Measurements from ENCODE around the gene MAPRE3.

MAPRE3 gene

GRCh38 chr2:27018142-27018541 lies 47.7 kb downstream of the MAPRE3 start:
- DNase-seq, result no peak

DNA sequence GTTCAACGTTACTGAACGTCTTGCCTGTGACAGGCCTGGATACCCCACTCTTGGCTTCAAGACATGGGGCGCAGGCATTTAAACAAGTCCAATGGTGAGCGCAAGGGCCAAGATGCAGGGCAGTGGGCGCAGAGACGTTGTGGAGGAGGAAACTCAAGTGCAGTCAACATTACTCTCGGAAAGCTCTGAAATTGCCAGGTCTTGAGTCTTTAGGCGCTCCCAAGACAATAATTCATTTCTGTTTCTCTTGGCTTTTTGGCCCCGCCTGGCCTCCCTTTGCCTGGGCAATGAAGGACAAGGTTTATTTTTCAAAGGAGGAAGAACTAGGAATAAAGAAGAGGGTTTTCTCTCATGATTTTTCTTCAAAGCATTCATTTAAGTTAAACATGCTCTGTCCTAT lies 49.0 kb downstream of the MAPRE3 start:
- no peak for DNase-seq

DNA sequence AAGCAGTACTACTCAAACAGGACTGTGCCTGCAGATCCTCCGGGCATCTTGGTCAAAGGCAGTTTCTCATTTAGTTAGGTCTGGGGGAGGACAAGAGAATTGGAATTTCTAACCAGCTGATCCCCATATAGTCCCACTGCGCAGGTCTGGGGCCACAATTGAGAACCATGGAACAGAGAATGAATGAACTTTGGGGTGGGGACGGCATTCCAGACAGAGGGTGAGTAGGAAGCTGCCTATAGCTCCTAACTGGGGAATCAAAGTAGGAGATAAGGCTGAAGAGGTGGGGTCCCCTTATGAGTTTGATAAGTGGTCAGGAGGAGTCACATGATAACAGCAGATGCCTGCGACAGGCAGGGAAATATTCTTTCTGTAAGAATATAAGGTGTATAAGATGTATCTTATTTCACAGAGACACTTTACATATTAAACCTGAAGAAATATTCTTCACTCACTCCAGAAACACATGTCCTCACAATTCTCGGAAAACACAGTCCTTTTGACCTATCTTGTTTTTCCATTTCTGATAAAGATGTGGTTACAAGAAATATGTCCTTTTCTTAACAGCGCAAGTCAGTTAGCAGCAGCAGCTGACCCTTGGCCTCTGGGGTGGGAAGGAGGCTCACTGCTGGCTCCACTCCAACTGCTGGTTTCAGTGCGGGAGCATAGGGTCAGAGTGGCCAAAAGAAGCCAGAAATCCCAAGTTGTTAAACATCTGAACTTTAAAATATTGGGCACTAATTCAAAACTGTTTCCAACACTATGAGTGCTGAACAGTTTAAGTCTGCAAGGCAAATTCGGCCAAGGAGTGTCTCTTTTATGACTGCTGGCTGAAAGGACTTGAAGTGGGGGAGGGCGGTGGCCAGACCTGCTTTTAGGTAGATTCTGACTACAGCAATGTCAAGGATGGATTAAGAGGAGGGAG lies 49.8 kb downstream of the MAPRE3 start:
- DNase-seq, result no peak

- no peak for DNase-seq
These were observed 51.0 kb downstream of the MAPRE3 start for GRCh38 chr2:27021253-27022049.

DNA sequence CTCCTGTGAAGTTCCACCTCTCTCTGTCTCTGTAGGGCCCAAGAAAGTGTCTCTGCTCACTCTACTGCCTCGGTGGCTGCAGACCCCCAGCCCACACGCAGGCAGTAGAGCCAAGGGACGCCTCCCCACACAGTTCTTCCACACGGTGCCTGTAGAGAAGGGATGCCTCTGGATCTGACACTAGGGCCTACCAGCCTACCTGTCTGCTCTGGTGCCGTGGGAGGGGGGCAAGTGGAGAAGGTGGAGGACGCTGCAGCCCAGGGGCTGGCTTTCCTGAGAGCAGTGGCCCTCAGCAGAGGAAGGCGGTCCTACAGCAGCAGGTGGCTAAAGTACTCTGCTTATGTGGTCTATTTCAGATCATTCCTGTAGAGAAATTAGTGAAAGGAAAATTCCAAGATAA lies 53.3 kb downstream of the MAPRE3 start:
- DNase-seq, result no peak

DNA sequence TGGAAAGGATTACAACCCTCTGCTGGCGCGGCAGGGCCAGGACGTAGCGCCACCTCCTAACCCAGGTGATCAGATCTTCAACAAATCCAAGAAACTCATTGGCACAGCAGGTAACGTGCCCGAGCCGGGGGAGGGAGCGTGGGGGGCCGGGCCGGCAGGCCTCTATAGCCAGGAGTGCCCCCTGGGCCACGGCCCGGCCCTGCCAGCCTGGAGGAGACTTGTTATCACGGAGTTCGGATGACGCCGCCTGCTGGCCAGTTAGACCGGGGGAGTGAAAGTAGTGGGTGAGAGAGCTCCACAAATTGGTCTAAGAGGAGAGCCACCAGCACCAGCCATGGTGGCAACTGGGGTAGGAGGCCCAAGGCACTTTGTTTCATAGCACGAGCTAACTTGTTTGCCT lies 53.8 kb downstream of the MAPRE3 start:
- DNase-seq, result no peak

DNA sequence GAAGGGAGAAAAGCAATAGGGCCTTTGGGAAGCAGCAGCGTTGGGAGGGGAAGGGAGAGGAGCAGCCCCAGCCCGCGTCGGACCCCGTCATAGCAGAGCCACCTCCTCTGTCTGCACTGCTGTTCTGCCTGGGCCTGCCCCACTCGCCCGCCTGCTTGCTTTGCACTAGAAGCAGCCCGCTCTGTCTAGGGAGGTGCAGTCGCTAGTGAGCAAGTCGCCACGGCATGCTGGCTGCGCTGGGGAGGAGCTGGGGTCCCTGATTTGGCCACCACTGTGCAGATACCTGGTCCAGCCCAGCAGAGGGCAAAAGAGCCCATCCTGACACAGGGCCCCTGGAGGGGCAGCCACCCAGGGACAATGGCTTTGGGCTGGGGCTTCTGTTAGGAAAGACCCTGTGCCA lies 54.4 kb downstream of the MAPRE3 start:
- DNase-seq, result no peak

DNA sequence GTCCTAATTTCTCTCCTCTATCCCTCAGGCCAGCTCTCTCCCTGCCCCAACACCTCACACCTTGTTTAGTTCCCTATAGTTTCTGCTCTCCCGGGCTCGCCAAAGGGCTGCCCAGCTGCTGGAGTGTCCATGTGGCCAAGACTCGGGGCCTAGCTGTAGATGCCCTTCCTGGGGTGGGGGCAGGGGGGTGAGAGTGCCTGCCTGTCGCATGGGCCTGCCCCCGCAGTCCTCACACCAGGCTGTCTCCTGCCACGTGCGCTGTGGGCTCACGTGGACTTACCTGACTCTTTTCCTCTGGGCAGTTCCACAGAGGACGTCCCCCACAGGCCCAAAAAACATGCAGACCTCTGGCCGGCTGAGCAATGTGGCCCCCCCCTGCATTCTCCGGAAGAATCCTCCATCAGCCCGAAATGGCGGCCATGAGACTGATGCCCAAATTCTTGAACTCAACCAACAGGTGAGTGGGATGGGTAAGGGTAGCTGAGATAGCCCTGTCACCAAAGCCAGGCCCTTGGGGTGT lies 54.9 kb downstream of the MAPRE3 start:
- DNase-seq, result no peak

GRCh38 chr2:27025861-27026851 lies 55.7 kb downstream of the MAPRE3 start:
- DNase-seq, result no peak

DNA sequence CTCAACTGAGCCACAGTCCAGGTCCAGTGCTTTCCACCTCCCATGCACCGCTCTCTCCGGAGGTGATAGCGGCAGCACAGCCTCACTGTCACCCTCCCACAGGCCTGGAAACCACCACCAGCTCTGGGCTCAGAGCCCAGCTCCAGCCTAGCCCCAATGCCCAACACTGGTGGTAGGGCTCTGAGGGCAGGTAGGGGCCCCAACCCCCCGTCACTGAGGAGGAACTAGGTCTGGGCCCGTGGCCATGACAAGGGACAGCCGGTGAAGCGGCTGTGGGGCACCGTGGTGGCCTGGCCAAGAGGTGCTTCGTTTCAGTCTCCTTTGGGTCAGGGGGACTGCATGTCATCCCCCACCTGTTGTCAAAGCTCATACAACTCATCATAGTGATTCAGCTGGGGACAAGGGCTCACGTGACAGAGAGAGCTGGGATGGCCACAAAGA lies 56.8 kb downstream of the MAPRE3 start:
- no peak for DNase-seq

- no peak for DNase-seq
These were observed 58.6 kb downstream of the MAPRE3 start for GRCh38 chr2:27029051-27029450.

DNA sequence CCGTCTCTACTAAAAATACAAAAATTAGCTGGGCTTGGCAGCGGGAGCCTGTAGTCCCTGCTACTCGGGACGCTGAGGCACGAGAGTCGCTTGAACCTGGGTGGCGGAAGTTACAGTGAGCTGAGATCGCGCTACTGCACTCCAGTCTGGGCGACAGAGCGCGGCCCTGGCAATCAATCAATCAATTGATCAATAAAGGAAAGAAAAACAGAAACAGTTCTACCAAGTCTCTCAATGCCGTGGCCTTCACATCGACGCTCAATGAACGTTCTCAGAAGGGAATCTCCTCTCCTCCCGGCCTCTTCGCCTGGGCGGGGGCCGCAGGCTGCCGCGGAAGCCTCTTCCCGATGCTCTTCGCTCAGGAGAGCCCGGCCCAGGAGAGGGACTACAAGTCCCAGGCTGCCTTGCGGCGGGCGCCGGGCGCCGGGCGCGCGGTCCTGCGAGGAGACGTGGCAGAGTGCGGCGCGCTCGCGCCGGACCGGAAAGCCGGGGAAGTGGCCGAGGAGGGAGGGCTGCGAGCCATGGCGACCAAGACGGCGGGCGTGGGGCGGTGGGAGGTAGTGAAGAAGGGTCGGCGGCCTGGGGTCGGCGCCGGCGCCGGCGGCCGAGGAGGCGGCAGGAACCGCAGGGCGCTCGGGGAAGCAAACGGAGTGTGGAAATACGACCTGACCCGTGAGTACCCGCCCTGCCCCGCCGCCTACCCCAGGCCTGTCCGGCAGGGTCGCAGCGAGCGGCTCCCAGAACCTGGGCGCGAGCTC lies 62.2 kb downstream of the MAPRE3 start, which contains the start of gene TMEM214:
Gene TMEM214 (plus strand): TSS at position 471 of the 758 bp plus-strand sequence. CDS start 51 bp downstream, at position 522.
- peak; percentile 92 to 95 (median 93) for DNase-seq

DNA sequence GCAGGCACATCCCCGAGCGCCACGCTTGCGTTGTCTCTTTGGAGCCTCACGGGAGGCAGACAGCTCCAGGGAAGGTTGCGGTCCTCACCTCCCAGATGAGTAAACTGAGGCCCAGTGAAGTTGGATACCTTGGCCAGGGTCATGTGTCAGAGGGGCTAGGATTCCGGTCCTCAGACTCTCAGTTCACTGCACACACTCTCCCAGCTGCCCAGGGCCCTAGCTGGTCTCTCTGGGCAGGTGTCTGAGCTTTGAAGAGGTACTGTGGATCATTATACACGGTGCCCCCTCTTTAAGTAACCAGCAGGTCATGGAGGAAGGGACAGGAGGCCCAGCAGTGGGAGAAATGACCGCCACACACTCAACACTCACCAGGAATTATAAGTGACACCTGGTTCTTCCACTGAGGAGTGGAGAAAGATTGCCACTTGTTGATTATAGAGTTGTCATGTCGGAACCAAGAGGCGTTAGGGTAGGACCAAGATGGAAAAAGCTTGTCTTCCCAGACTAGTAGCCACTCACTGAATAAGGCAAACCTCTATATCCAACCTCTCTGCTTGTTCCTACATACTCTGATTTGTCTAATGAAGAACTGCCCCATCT lies 62.9 kb downstream of the MAPRE3 start:
- DNase-seq, result no peak

DNA sequence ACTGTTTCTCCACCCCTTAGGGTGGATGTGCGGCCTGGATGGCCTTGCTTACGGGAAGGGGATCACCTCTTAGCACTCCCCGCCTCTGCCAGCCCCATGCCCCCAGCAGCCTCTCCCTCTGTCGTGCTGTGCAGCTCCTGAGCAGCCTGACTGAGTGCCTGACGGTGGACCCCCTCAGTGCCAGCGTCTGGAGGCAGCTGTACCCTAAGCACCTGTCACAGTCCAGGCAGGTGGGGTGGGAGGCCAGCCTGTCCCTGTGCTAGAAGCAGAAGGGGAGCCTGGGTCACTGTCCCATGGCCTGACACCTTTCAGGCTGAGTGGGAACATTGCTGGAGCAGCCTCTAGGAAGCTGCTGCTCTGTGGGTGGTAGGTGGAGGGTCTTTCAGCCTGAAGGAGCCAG lies 67.6 kb downstream of the MAPRE3 start:
- no peak for DNase-seq

DNA sequence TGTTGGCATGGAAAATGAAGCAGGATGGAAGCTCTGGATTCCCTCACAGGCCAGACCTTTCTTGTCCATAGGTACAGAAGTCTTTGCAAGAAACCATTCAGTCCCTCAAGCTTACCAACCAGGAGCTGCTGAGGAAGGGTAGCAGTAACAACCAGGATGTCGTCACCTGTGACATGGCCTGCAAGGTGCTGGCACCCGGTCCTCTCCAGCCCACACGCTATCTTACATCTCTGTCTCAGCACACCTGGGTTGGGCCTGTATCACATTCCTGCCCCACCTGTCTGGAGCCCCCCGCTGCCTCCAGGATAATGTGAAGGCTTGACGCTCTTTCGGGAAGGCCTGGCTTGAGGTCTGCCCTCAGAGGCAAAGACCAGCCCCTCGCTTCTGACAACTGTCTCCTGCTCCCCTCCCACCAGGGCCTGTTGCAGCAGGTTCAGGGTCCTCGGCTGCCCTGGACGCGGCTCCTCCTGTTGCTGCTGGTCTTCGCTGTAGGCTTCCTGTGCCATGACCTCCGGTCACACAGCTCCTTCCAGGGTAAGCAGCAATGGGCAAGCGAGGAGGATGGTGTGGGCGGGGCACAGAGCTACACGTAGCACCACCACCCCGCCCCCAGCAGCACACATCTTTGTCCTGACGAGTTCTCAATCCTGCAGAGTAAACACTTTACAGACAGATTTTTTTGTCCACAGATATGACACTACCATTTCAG lies 68.3 kb downstream of the MAPRE3 start:
- no peak for DNase-seq

DNA sequence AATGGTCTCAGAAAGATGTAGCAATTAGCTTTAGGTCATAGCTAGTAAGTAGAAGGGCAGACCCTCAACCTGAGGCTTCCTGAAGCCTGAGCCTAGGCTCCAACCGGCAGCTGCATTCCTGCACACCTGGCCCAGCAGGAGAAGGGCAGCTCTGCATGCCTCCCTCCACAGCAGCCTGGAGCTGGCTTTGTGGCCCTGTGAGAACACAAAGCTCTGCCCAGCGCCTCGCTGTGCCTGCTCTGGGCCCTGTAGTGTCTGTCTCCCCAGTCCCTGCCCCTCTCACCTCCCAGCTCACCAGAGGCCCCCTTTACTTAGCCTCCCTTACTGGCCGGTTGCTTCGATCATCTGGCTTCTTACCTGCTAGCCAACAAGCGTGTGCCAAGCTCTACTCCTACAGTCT lies 69.0 kb downstream of the MAPRE3 start:
- DNase-seq, result no peak

- DNase-seq, result no peak
These were observed 69.4 kb downstream of the MAPRE3 start for GRCh38 chr2:27039871-27040270.

DNA sequence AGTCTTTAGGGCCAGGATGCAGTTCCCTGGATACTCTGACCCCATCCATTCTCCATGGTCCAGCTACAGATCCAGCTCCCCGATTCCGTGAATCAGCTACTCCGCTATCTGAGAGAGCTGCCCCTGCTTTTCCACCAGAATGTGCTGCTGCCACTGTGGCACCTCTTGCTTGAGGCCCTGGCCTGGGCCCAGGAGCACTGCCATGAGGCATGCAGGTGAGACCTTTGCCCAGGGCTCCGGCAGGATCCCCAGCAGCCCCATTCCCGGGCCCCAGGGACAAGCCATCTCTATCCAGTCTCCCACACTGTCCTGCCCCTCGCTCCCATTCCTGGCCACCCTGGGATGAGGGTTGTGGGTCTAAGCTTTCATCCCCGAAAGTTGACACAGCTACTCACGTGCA lies 69.8 kb downstream of the MAPRE3 start:
- no peak for DNase-seq

DNA sequence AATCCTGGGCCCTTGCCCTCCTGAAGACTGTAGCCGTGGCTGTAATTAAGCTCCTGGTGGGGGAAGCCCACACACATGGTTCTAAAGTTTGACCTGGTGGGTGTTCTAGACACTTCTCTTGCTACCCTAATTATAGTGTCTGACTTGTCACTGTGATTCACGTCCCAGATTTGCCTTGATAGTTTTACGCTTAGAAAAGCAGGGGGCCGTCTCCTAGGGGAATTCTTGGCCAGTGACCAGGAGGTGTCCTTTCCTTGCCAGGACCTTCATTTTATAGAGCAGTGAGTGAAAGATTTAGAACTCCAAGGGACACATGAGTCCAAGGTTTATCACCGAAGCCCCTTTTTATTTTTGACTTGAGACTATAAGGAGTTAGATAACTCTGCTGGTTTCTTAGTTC lies 71.3 kb downstream of the MAPRE3 start:
- no peak for DNase-seq

GRCh38 chr2:27042159-27042661 lies 71.8 kb downstream of the MAPRE3 start:
- peak in 2 of 3 experiments; percentile 33 to 85 for DNase-seq
